Germinal center (tissue), 1 donor: Measurements from ENCODE around the gene ALOX15B.

ENCODE experiments used
- DNase-seq: peaks from one replicate; pipeline ENCODE4 v3.0.0; 2012; ENCODE audit warnings: mixed read lengths, low spot score

ALOX15B gene

DNA sequence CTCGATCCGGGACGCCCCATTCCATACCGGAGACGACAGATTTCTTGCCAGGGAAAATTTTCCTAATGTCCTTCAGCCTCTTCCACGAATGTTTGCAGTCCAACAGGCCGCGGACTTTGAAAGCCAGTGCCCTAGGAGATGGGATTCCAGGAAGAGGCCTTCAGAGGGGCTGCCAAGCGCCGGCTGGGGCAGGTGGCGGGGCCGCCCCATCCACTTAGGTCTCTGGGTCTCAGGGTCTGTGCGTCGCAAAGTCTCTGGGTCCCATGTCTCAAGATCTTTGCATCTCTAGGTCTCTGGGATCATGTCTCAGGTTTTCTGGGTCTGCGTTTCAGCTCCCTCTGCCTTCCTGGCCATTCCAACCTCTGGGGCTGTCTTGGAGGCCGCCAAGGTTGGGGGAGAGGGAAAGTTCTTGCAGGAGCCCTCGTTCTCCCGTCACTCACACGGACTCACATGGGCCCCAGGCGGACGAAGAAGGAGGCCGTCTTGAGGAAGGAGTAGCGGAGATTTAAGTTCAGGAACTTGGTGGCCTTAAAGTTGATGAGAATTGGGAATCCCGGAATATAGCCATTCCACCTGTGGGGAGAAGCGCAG is 41.4 kb downstream of the ALOX15B start:
- DNase-seq: no peak

DNA sequence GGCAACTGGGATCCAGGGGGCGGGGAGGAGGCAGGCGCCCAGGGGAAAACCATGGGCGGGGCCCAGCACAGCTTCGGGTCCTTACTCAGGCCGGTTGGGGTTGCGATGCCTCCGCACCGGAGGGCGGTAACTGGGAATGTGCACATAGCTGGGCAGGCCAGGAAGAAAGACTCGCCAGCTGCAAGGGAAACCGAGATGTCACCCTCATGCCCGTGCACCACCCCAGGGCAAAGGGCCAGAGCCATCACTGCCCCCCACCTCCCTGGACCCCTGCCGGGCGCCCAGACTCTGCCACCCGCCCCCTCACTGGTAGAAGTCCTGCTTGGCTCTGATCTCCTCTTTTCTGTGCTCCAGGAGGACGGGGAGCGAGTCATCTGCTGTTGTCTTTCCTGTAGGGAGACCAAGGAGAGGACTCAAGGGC is 42.0 kb downstream of the ALOX15B start:
- DNase-seq: no peak

DNA sequence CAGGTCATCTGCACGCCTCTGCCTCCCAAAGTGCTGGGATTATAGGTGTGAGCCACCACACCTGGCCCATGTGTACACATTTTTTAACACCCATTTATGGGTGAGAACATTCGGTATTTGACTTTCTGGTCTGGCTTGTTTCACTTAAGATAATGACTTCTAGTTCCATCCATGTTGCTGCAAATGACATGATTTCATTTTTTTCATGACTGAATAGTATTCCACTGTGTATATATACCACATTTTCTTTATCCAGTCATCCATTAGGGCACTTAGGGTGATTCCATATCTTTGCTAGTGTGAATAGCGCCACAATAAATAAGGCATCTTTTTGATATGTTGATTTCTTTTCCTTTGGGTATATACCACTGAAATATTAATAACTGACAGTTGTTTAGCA is 43.0 kb downstream of the ALOX15B start:
- DNase-seq: no peak

DNA sequence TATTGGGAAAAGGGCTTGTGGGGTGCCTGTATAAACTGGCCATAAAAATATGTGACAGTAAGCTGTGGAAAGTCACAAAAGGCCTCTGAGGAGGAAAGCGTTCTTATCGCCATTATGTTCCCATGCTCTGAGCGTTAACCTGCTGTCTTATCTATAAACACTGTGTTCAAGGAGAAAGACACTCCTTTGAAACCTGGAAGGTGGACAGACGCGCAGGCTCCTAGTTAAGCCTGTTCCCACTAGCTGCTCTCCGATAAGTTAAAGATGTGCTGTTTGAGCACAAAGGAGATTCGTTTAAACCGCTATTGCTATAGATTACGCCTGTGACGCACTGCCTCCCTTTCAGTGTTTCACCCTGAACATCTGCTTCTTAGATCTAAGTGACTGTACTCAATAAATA is 43.4 kb downstream of the ALOX15B start:
- no peak for DNase-seq

DNA sequence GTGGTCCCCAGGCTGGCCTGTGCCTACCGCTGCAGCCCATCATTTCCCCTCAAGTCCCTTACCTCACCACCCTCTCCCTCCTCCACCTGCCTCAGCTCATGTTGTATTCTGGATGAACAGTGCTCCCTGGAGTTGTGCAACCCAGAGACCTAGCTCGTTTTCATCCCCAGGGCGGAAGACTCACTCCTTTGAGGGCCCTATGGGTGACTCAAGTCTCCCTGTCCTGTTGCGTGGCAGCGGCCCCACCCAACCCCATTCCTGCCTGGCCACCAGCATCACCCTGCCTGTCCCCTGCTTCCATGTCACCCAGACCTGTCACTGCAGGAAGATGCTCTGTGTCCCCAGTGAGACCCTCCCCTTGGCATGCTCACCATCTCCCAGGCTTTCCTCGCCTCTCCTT is 45.4 kb downstream of the ALOX15B start:
- no peak for DNase-seq

DNA sequence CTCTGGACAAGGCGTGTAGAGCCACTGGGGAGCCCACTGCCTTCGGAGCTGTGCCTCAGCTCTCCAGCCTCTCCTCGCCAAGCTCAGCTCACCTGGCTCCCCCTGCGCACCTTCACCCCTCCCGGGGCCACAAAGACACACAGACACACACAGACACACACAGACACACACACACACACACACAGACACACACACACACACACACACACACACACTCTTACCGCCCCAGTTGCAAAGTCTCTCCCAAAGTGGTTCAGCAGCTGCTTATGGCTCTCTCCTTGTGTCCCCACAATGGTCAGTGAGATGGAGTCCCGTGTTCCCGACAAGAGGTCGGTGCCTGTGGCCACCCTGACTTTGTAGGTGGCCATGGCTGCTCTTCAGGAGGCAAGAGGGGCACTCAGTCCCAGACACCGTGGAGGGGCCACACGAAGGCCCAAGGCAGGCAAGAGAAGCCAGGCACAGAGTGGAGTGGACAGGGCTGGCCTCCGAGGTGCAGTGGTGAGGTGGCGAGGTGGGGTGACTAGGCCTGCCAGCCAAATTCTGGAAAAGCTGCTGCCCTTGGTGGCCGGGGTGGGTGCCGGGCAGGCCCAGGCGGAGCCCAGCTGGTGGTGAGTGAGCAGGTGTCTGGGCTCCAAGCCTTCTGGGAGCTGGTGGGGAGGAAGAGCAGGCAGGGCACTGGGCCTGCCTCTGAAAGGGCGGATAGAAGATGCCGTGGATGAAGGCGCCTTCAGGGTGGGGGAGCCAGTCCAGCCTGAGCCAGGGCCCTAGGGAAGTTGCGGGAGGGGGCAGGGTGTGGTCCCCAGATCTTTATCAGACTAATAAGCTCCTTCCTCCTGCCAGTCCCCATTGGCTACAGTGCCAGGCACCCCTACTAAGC is 48.5 kb downstream of the ALOX15B start, which contains the start of gene ALOX12B:
TSS of gene ALOX12B (minus strand) at position 642 of the 877 bp plus-strand sequence. CDS start at position 368, 274 bp downstream.
- no peak for DNase-seq

DNA sequence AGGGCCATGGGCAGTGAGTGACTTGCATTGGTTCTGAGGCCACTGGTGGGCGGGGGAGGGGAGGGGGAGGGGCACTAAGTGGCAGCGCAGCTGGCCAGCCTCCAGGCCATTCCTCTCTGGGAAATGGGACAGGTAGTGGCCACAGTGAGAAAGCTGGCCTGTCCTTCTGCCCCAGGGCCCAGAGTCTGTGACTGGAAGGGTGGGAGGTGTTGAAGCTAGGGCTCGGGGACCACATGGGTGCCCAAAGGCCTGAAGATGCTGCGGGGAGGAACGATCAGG is 49.0 kb downstream of the ALOX15B start:
- no peak for DNase-seq

DNA sequence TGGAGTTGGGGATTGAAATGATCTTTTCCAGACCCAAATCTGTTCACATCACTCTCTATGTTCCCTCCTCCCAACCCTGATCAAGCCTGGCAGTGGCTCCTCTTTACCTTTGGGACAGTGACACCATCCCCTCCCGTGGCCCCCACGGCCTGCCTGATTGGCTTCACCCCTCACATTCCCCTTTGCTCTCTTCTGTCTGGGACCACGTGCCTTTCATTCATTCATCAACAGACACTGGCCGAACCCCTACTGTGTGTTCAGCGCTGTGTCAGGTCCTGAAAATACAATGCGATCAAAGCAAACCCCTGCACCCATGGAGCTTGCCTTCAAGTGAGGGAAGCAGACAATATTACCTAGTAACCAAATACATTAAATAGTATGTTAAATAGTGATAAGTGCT is 50.9 kb downstream of the ALOX15B start:
- DNase-seq: no peak

DNA sequence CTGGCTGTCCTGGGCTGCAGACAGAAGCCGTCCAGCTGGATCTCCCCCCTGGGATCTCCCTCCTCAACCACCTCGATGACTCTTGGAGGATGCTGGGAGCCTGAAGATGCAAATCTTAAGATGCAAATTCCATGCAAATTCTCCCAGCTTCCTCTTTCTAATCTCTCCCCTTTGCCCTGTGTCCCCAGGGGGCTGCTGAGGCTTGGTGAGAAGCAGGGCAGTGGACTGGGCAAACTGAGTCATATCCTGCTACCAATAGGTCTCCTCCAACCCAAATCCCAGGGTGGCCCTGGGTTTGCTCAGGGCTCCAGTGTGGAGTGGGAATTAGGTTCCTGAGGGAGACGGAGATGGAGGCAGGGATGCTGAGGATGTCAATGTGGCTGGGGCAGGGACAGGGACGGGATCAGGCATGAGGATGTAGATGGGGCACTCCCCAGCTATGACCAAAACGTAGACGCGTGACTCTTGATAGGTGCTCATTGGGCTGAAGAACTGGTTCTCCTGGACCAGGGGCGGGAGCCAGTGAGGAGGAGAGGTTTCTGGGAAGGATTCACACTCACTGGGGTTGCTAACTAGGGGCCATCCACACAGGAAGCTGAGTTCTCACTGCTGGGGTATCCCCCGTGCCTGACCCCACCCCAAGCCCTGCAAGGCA is 52.3 kb downstream of the ALOX15B start:
- peak; percentile 87 for DNase-seq

DNA sequence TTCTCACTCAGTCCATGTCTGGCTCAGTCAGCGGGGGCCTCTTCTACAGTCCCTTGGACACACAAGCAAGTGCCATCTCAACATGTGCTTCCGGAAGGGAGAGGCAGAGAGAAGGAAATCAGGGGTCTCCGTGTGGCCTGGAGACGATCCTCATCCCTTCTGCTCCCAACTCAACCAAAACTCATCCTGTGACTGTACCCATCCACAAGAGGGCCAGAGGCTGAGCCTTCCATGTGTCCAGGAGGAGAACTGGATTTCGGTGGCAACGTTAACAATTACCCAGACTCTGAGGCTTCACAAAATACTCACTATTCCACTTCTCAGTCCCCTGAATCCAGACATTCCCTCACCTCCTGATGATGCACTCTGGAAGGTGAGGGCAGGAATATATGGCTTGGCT is 56.5 kb downstream of the ALOX15B start:
- DNase-seq: no peak

DNA sequence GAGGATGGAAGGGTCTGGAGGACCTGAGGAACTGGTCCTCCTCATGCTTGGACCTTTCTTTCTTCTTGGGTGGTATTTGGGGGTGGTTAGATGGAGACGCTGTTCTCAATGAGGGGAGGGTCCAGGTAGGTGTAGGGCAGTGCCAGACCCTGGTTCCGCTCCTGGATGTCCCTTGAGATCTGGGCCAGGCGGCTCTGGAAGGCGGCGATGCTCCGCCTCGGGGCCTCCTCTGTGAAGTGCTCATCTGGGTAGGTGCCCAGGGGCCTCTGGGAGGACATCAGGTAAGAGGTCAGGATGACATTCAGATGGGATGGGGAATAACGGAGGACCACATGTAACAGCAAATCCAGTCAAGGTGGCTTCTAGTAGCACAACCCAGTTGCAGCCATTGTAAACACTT is 57.7 kb downstream of the ALOX15B start:
- DNase-seq: no peak
